GM23338 (cell line): ENCODE results near the gene NUDT9. TPM values are rescaled to one million over a fixed set of nuclear protein-coding genes. Genes with fewer than 3 reads are reported as not detected.

Experiments
- ATAC-seq: fragments of 200-7000 bp; cut with Tn5 transposase; 3 replicates; pipeline ENCODE4 v1.9.1; 2020
- DNase-seq: peaks from one replicate; pipeline ENCODE4 v3.0.0-alpha.2; 2015; ENCODE audit warnings: low spot score
- H2AFZ ChIP-seq: fragments of 200-600 bp; sonication (generic); 2 replicates; pipeline ENCODE4 v1.8.0; 2016; ENCODE audit warnings: antibody characterized with exemption, mild to moderate bottlenecking, moderate library complexity
- H3F3A ChIP-seq: fragments of 200-600 bp; sonication (generic); replicated peaks from 2 replicates; pipeline ENCODE4 v1.8.0; 2017; ENCODE audit warnings: antibody characterized with exemption, mixed run types, low read depth
- H3K27ac ChIP-seq: fragments of 200-600 bp; sonication (generic); 2 replicates; pipeline ENCODE4 v1.6.1; 2016; ENCODE audit warnings: low read depth
- H3K27me3 ChIP-seq: fragments of 200-600 bp; sonication (generic); 2 replicates; pipeline ENCODE4 v1.8.0; 2016; ENCODE audit warnings: mild to moderate bottlenecking, mixed run types, moderate library complexity; ENCODE audit not compliant: insufficient read depth
- H3K36me3 ChIP-seq: fragments of 200-600 bp; sonication (generic); 2 replicates; pipeline ENCODE4 v1.8.0; 2016; ENCODE audit warnings: mild to moderate bottlenecking; ENCODE audit not compliant: insufficient read depth
- H3K4me1 ChIP-seq: fragments of 200-600 bp; sonication (generic); 2 replicates; pipeline ENCODE4 v1.8.0; 2016; ENCODE audit warnings: mild to moderate bottlenecking, moderate library complexity; ENCODE audit not compliant: insufficient read depth
- H3K4me2 ChIP-seq: fragments of 200-600 bp; sonication (generic); 2 replicates; pipeline ENCODE4 v1.7.1; 2017; ENCODE audit warnings: mixed run types
- H3K4me3 ChIP-seq: fragments of 200-600 bp; sonication (generic); 2 replicates; pipeline ENCODE4 v1.6.1; 2016; ENCODE audit warnings: mixed run types
- H3K79me2 ChIP-seq: fragments of 200-600 bp; sonication (generic); replicated peaks from 2 replicates; pipeline ENCODE4 v1.8.0; 2017; ENCODE audit warnings: mild to moderate bottlenecking; ENCODE audit not compliant: insufficient read depth
- H3K9me2 ChIP-seq: fragments of 200-600 bp; sonication (generic); 2 replicates; pipeline ENCODE4 v1.8.0; 2017; ENCODE audit not compliant: insufficient read depth
- H4K20me1 ChIP-seq: fragments of 200-600 bp; sonication (generic); replicated peaks from 2 replicates; pipeline ENCODE4 v1.8.0; 2017; ENCODE audit warnings: mild to moderate bottlenecking; ENCODE audit not compliant: insufficient read depth
- H3K27ac Mint-ChIP-seq: 2 replicates; pipeline ENCODE4 v1.8.0; 2020; ENCODE audit warnings: inconsistent platforms, mild to moderate bottlenecking, moderate library complexity, mixed read lengths
- H3K27me3 Mint-ChIP-seq: 3 replicates; pipeline ENCODE4 v1.8.0; 2022; ENCODE audit warnings: low read depth, mild to moderate bottlenecking, moderate library complexity, mixed read lengths, inconsistent platforms; ENCODE audit not compliant: insufficient read depth, poor library complexity
- H3K36me3 Mint-ChIP-seq: 3 replicates; pipeline ENCODE4 v1.8.0; 2021; ENCODE audit warnings: low read depth, mild to moderate bottlenecking, inconsistent platforms, moderate library complexity, mixed read lengths
- H3K4me1 Mint-ChIP-seq: 3 replicates; pipeline ENCODE4 v1.8.0; 2020; ENCODE audit warnings: mild to moderate bottlenecking, inconsistent platforms, mixed read lengths
- H3K4me3 Mint-ChIP-seq: 3 replicates; pipeline ENCODE4 v1.8.0; 2021; ENCODE audit warnings: moderate library complexity, mild to moderate bottlenecking, inconsistent platforms, mixed read lengths
- H3K9me3 Mint-ChIP-seq: 3 replicates; pipeline ENCODE4 v1.8.0; 2020; ENCODE audit warnings: moderate library complexity, mild to moderate bottlenecking, inconsistent platforms, mixed read lengths
- CREB1 ChIP-seq: fragments of 250-450 bp; sonication (Bioruptor Pico); IDR thresholded peaks from 2 replicates; pipeline ENCODE4 v1.5.0; 2020; ENCODE audit warnings: low read depth, mild to moderate bottlenecking, moderate library complexity
- CTCF ChIP-seq, 2 experiments: fragments of 200-600 bp in 1 of 2; sonication (generic) in 1 of 2; conservative IDR thresholded peaks; 2 replicates each; pipeline versions ENCODE4 v1.5.1 to v1.6.1; 2016 to 2017; ENCODE audit warnings: antibody characterized with exemption in 2 of 2, low read depth in 2 of 2, mild to moderate bottlenecking in 2 of 2, moderate library complexity in 1 of 2
- ETS1 ChIP-seq: IDR thresholded peaks from 2 replicates; pipeline ENCODE4 v1.6.1; 2016; ENCODE audit warnings: antibody characterized with exemption
- EZH2 ChIP-seq: fragments of 200-600 bp; sonication (generic); IDR thresholded peaks from one replicate; pipeline ENCODE4 v1.8.0; 2017; ENCODE audit warnings: antibody characterized with exemption, mild to moderate bottlenecking, low read depth; ENCODE audit not compliant: unreplicated experiment
- EZH2phosphoT487 ChIP-seq: fragments of 200-600 bp; sonication (generic); IDR thresholded peaks from one replicate; pipeline ENCODE4 v1.8.1; 2018; ENCODE audit warnings: antibody characterized with exemption; ENCODE audit not compliant: unreplicated experiment
- NANOG ChIP-seq: IDR thresholded peaks from 2 replicates; pipeline ENCODE4 v1.6.1; 2016; ENCODE audit warnings: antibody characterized with exemption, borderline replicate concordance
- ZNF114 ChIP-seq: fragments of 250-450 bp; sonication (Bioruptor Pico); IDR thresholded peaks from 2 replicates; pipeline ENCODE4 v1.5.0; 2020; ENCODE audit warnings: mild to moderate bottlenecking, moderate library complexity
- ZNF331 ChIP-seq: fragments of 250-450 bp; sonication (Bioruptor Pico); IDR thresholded peaks from 2 replicates; pipeline ENCODE4 v1.5.0; 2020; ENCODE audit warnings: low read depth, mild to moderate bottlenecking, moderate library complexity
- polyA plus RNA-seq: library from polyadenylated mRNA; unstranded; fragments of >200 nt; fragmentation: Nextera tagmentation; extraction: Ambion mirVana; gene quantifications from 2 replicates; pipeline ENCODE4 v1.2.1, GENCODE V29; 2016
- total RNA-seq: library from RNA; depleted of rRNA; stranded (reverse); fragments of >200 nt; shearing (Covaris generic); gene quantifications from 2 replicates; pipeline ENCODE4 v1.2.3, GENCODE V29; 2014
- TF ChIP-seq, protein P1 (sequence below): IDR thresholded peaks from one replicate; pipeline ENCODE4 v1.6.1; 2018; ENCODE audit warnings: antibody characterized with exemption; ENCODE audit not compliant: unreplicated experiment

The NUDT9 gene
- total and polyA plus RNA-seq, 2 experiments from 2014 or later: 22.9 to 43.4 TPM

DNA sequence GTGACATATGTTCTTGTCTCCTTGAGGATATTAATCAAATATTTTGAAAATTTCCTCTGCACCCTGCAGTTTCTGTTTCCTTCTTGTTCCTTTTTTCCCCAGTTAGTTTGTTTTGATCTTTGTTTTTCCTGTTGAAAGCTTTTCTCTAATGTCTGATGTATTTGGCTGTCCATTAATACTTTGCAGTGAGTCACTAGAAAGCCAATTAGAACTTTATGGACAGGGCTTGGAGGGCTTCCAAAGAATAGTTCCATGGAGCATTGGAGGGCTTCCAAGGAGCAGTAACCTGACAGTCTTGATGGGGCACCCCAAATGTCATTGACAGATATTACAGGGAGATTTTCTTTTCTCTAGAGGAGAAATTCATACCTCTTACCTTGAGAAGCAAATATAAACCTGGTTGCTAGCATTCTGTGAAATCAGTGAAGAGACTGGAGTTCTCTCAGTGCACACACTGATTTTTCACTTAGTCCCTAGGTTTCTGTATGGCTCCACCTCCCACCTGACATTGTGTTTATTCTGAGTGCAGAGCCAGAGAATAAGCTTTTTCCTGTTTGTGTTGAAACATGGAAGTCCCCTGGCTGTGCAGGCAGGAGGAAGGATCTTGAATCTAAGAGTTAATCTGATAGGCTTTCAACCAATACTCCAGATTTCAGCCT, 80.3 kb downstream of the NUDT9 start:
- H3K27ac ChIP-seq: no peak overlapping the region
- H4K20me1 ChIP-seq: no peaks in the 10 kb centered on the region
- no peak overlapping the region for H3K4me2 ChIP-seq
- no peak overlapping the region for H3K4me3 ChIP-seq
- ATAC-seq (no peak), DNase-seq (no peak)
- H2AFZ ChIP-seq: 0 out of 2 replicates have a peak overlapping the region, but pooled peaks have one; percentile 23
- no peak overlapping the region for H3K4me3 Mint-ChIP-seq
- H3K36me3 ChIP-seq: no peaks in the 10 kb centered on the region
- TF ChIP-seq ETS1 (no peak), CREB1 (CRISPR knock-in tag) (no peak), EZH2 (no peak), NANOG (no peak), ZNF331 (no peak), ZNF114 (CRISPR knock-in tag) (no peak), CTCF (conservative IDR thresholded peaks at IDR 0.05; ENCODE audit: low read depth in 2 of 2) (no peak), EZH2phosphoT487 (no peak)
- TF ChIP-seq, protein P1, sequence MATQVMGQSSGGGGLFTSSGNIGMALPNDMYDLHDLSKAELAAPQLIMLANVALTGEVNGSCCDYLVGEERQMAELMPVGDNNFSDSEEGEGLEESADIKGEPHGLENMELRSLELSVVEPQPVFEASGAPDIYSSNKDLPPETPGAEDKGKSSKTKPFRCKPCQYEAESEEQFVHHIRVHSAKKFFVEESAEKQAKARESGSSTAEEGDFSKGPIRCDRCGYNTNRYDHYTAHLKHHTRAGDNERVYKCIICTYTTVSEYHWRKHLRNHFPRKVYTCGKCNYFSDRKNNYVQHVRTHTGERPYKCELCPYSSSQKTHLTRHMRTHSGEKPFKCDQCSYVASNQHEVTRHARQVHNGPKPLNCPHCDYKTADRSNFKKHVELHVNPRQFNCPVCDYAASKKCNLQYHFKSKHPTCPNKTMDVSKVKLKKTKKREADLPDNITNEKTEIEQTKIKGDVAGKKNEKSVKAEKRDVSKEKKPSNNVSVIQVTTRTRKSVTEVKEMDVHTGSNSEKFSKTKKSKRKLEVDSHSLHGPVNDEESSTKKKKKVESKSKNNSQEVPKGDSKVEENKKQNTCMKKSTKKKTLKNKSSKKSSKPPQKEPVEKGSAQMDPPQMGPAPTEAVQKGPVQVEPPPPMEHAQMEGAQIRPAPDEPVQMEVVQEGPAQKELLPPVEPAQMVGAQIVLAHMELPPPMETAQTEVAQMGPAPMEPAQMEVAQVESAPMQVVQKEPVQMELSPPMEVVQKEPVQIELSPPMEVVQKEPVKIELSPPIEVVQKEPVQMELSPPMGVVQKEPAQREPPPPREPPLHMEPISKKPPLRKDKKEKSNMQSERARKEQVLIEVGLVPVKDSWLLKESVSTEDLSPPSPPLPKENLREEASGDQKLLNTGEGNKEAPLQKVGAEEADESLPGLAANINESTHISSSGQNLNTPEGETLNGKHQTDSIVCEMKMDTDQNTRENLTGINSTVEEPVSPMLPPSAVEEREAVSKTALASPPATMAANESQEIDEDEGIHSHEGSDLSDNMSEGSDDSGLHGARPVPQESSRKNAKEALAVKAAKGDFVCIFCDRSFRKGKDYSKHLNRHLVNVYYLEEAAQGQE: no peak
- H3K27ac Mint-ChIP-seq: no peak overlapping the region
- H3K9me2 ChIP-seq: no peaks in the 10 kb centered on the region; the same call in 1 of the 2 replicates
- H3K4me1 Mint-ChIP-seq: no peaks in the 10 kb centered on the region; the same call in 2 of the 3 replicates
- no peaks in the 10 kb centered on the region for H3K27me3 Mint-ChIP-seq
- no peaks in the 10 kb centered on the region for H3K79me2 ChIP-seq
- H3K27me3 ChIP-seq: no peaks in the 10 kb centered on the region
- no peaks in the 10 kb centered on the region for H3K4me1 ChIP-seq
- no peaks in the 10 kb centered on the region for H3F3A ChIP-seq
- H3K9me3 Mint-ChIP-seq: no peaks in the 10 kb centered on the region
- no peaks in the 10 kb centered on the region for H3K36me3 Mint-ChIP-seq
